Panc1 (cell line): ENCODE data around the gene RIC3. TPM values are rescaled to one million over a fixed set of nuclear protein-coding genes. Genes with fewer than 3 reads are reported as not detected.

ENCODE experiments used
- ATAC-seq: fragments of 200-7000 bp; cut with Tn5 transposase; 2 replicates; pipeline ENCODE4 v1.9.1; 2020; ENCODE audit warnings: mild to moderate bottlenecking, moderate library complexity
- BruUV-seq: library from RNA; stranded (reverse); fragments of 400-500 nt; replicated peaks from 2 replicates; lab custom pipeline; 2021; lab: Mats Ljungman, UMichigan
- CTCF ChIA-PET: fragments of 300-600 bp; sonication (Branson Sonifier 250); formaldehyde crosslinking; loops from one replicate; lab custom pipeline; 2022; ENCODE audit warnings: antibody characterized with exemption; lab: Charles Lee
- POLR2A ChIA-PET: fragments of 300-600 bp; sonication (Branson Sonifier 250); formaldehyde crosslinking; loops from one replicate; lab custom pipeline; 2022; ENCODE audit warnings: antibody characterized with exemption; lab: Charles Lee
- DNase-seq: peaks from one replicate; pipeline ENCODE4 v3.0.0-alpha.2; 2010; ENCODE audit warnings: low read depth, low spot score
- H3K27ac ChIP-seq: 2 replicates; pipeline ENCODE4 v1.5.1; 2011; ENCODE audit warnings: mild to moderate bottlenecking, low read length, inconsistent platforms
- H3K27me3 ChIP-seq: fragments of 200-500 bp; sonication (Bioruptor generic); 2 replicates; pipeline ENCODE4 v1.6.0; 2014; ENCODE audit warnings: low read length, inconsistent platforms; ENCODE audit not compliant: control insufficient read depth, insufficient read depth
- H3K36me3 ChIP-seq: fragments of 200-500 bp; sonication (Bioruptor generic); 2 replicates; pipeline ENCODE4 v1.5.1; 2014; ENCODE audit warnings: inconsistent platforms, mild to moderate bottlenecking, low read length, moderate library complexity; ENCODE audit not compliant: control insufficient read depth, insufficient read depth
- H3K4me1 ChIP-seq: 2 replicates; pipeline ENCODE4 v1.5.1; 2011; ENCODE audit warnings: inconsistent platforms, mild to moderate bottlenecking, low read length, moderate library complexity; ENCODE audit not compliant: control insufficient read depth, insufficient read depth
- H3K4me3 ChIP-seq, 2 experiments: 2 replicates each; pipeline ENCODE4 v1.5.1; 2011 to 2012; ENCODE audit warnings: low read depth in 2 of 2, low read length in 2 of 2, mild to moderate bottlenecking in 2 of 2, inconsistent platforms in 1 of 2, moderate library complexity in 1 of 2
- H3K9me3 ChIP-seq: fragments of 200-500 bp; sonication (Bioruptor generic); 2 replicates; pipeline ENCODE4 v1.5.1; 2014; ENCODE audit warnings: low read depth, mild to moderate bottlenecking, inconsistent platforms, low read length, moderate library complexity; ENCODE audit not compliant: control insufficient read depth, insufficient read depth
- CTCF ChIP-seq: fragments of 450-650 bp; IDR thresholded peaks from 2 replicates; pipeline ENCODE4 v1.5.1; 2017; ENCODE audit warnings: mild to moderate bottlenecking
- POLR2AphosphoS5 ChIP-seq: IDR thresholded peaks from 2 replicates; pipeline ENCODE4 v1.6.1; 2012; ENCODE audit warnings: mild to moderate bottlenecking, low read depth, low read length, moderate library complexity
- REST ChIP-seq, 2 experiments: IDR thresholded peaks; 2 replicates each; pipeline ENCODE4 v1.6.1; 2011 to 2012; ENCODE audit warnings: low read depth in 2 of 2, control low read depth in 1 of 2, low read length in 1 of 2, mild to moderate bottlenecking in 1 of 2, moderate library complexity in 1 of 2; ENCODE audit not compliant: insufficient read depth in 1 of 2
- SIN3A ChIP-seq: IDR thresholded peaks from 2 replicates; pipeline ENCODE4 v1.6.1; 2012; ENCODE audit warnings: low read depth, mild to moderate bottlenecking, low read length, moderate library complexity, borderline replicate concordance; ENCODE audit not compliant: insufficient read depth
- TCF7L2 ChIP-seq: IDR thresholded peaks from 2 replicates; pipeline ENCODE4 v1.6.1; 2011; ENCODE audit warnings: mild to moderate bottlenecking, low read depth, low read length, inconsistent platforms
- in situ Hi-C: cut with HindIII; loops from 2 replicates; pipeline ENCODE4 v1.10.0; 2016; ENCODE audit warnings: low sequenced_read_pairs, low pct_unique_long_range_greater_than_20kb
- intact Hi-C: fragments of 100-400 bp; cut with micrococcal nuclease; formaldehyde crosslinking; loops from one replicate; pipeline ENCODE4 v1.10.0; 2022; ENCODE audit not compliant: unreplicated experiment
- total RNA-seq: library from RNA; stranded (reverse); gene quantifications from one replicate; pipeline ENCODE4 v1.2.1, GENCODE V29; 2021; ENCODE audit not compliant: unreplicated experiment

Gene RIC3
- total RNA-seq, 1 experiment from 2014 or later = 4.2 TPM

- Histone ChIP-seq H3K4me3 (no peak overlapping the region), H3K27me3 (peaks cover 8% of the 10 kb centered on the region), H3K9me3 (no peaks in the 10 kb centered on the region), H3K4me1 (no peaks in the 10 kb centered on the region), H3K36me3 (no peaks in the 10 kb centered on the region), H3K27ac (no peak overlapping the region)
- ATAC-seq (no peak), DNase-seq (no peak)
- CTCF ChIA-PET = interaction anchor here (0.9 kb wide), 1 partner anchor 7 kb away, joined by 4 read pairs; no protein-coding TSS in a partner anchor
- TF ChIP-seq CTCF (no peak), REST (IDR thresholded peaks at IDR 0.05; ENCODE audit: insufficient read depth in 1 of 2, low read depth in 2 of 2, low read length in 1 of 2) (no peak), SIN3A (no peak), TCF7L2 (no peak), POLR2AphosphoS5 (no peak)
- in situ Hi-C loops (no loop called here), intact Hi-C loops (no loop called here)
- no TSS peak for BruUV-seq
- POLR2A ChIA-PET = no interaction called here
These were observed 62.1 kb downstream of the RIC3 start for GRCh38 chr11:8106679-8107078.

GRCh38 chr11:8105666-8106065 is 63.2 kb downstream of the RIC3 start:
- intact Hi-C loops = no loop called here
- DNase-seq = no peak
- Histone ChIP-seq H3K27ac (no peak overlapping the region), H3K4me1 (no peaks in the 10 kb centered on the region), H3K27me3 (peaks cover 8% of the 10 kb centered on the region), H3K36me3 (no peaks in the 10 kb centered on the region), H3K4me3 (no peak overlapping the region), H3K9me3 (no peaks in the 10 kb centered on the region)
- POLR2A ChIA-PET = interaction anchor here (0.8 kb wide), 1 partner anchor 15 kb away, joined by 3 read pairs; no protein-coding TSS in a partner anchor
- no TSS peak for BruUV-seq
- CTCF ChIA-PET = no interaction called here
- in situ Hi-C loops = no loop called here
- no peak for TF ChIP-seq POLR2AphosphoS5
- TF ChIP-seq CTCF = no peak
- no peak for TF ChIP-seq REST (IDR thresholded peaks at IDR 0.05; ENCODE audit: insufficient read depth in 1 of 2, low read depth in 2 of 2, low read length in 1 of 2)
- TF ChIP-seq TCF7L2 = no peak
- TF ChIP-seq SIN3A = no peak
- ATAC-seq = no peak
